ENCODE data around the gene WSCD2.

GRCh38 chr12:108232565-108232964 is 103.5 kb downstream of the WSCD2 start:
- TF ChIP-seq EZH2 (IDR thresholded peaks at IDR 0.05; ENCODE audit: borderline replicate concordance, insufficient read depth, low read depth, low read length, poor library complexity, severe bottlenecking) = no peak
- no peak for TF ChIP-seq CTCF (IDR thresholded peaks at IDR 0.05)
